Lower leg skin (tissue), 3 donors: Measurements from ENCODE around the gene OR2T8.

Experiments used
- CTCF ChIP-seq, 3 donors: fragments of 450-650 bp; IDR thresholded peaks; one replicate each; pipeline ENCODE4 v1.5.1; 2016; ENCODE audit warnings: antibody characterized with exemption in 3 of 3, mild to moderate bottlenecking in 3 of 3, moderate library complexity in 2 of 3
- POLR2A ChIP-seq, 2 donors: fragments of 450-650 bp; IDR thresholded peaks; one replicate each; pipeline ENCODE4 v1.6.1; 2016 to 2017; ENCODE audit warnings: antibody characterized with exemption in 2 of 2, mild to moderate bottlenecking in 1 of 2, moderate library complexity in 1 of 2

GRCh38 chr1:247962911-247963588 is 43.0 kb downstream of the OR2T8 start:
- TF ChIP-seq POLR2A (IDR thresholded peaks at IDR 0.05) (no peak), CTCF (IDR thresholded peaks at IDR 0.05) (no peak)
